AG04449 (cell line): Measurements from ENCODE around the gene FOXL3.
A peak's percentile ranks its signal among the peaks of the same experiment; 100 is the strongest.

Experiments
- CTCF ChIA-PET: fragments of 350-600 bp; formaldehyde crosslinking; extraction: SDS; loops from one replicate; lab custom pipeline; 2021; ENCODE audit warnings: antibody characterized with exemption; lab: Yijun Ruan, JAX
- POLR2A ChIA-PET: fragments of 400-600, 350-600 bp; formaldehyde crosslinking; extraction: SDS; loops from one replicate; lab custom pipeline; 2020; ENCODE audit warnings: antibody characterized with exemption, inconsistent platforms; lab: Yijun Ruan, JAX
- DNase-seq: peaks from one replicate; pipeline ENCODE4 v3.0.0-alpha.2; 2010; ENCODE audit warnings: low read depth, low spot score
- H3K4me3 ChIP-seq: 2 replicates; pipeline ENCODE4 v1.5.1; 2011; ENCODE audit warnings: low read depth, mild to moderate bottlenecking, control low read depth, low read length
- TF ChIP-seq, protein P1 (sequence below): IDR thresholded peaks from one replicate; pipeline ENCODE4 v1.5.1; 2011; ENCODE audit warnings: mild to moderate bottlenecking, moderate library complexity, low read length, control low read depth, inconsistent platforms; ENCODE audit not compliant: insufficient read depth; ENCODE audit errors: missing control alignments

FOXL3 gene

GRCh38 chr7:265192-265997 lies 24.6 kb upstream of the FOXL3 start:
- POLR2A ChIA-PET: no interaction called here
- CTCF ChIA-PET: interaction anchor here (0.9 to 1.6 kb wide), 2 partner anchors 12 to 25 kb away, joined by 3 to 4 read pairs; no protein-coding TSS in a partner anchor
- TF ChIP-seq, protein P1, sequence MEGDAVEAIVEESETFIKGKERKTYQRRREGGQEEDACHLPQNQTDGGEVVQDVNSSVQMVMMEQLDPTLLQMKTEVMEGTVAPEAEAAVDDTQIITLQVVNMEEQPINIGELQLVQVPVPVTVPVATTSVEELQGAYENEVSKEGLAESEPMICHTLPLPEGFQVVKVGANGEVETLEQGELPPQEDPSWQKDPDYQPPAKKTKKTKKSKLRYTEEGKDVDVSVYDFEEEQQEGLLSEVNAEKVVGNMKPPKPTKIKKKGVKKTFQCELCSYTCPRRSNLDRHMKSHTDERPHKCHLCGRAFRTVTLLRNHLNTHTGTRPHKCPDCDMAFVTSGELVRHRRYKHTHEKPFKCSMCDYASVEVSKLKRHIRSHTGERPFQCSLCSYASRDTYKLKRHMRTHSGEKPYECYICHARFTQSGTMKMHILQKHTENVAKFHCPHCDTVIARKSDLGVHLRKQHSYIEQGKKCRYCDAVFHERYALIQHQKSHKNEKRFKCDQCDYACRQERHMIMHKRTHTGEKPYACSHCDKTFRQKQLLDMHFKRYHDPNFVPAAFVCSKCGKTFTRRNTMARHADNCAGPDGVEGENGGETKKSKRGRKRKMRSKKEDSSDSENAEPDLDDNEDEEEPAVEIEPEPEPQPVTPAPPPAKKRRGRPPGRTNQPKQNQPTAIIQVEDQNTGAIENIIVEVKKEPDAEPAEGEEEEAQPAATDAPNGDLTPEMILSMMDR: no peak
- H3K4me3 ChIP-seq: no peak overlapping the region
- no peak for DNase-seq

GRCh38 chr7:265998-266850 lies 23.7 kb upstream of the FOXL3 start:
- ChIA-PET CTCF (no interaction called here), POLR2A (no interaction called here)
- no peak overlapping the region for H3K4me3 ChIP-seq
- TF ChIP-seq, protein P1: no peak
- no peak for DNase-seq

- ChIA-PET POLR2A (no interaction called here), CTCF (interaction anchor here (1.5 kb wide), 1 partner anchor 10 kb away, joined by 6 read pairs; no protein-coding TSS in a partner anchor)
- no peak overlapping the region for H3K4me3 ChIP-seq
- DNase-seq: no peak
- TF ChIP-seq, protein P1: peak; percentile 23
Observed at GRCh38 chr7:266851-267840, 22.8 kb upstream of the FOXL3 start.

GRCh38 chr7:268991-269390 lies 21.0 kb upstream of the FOXL3 start:
- DNase-seq: no peak
- ChIA-PET POLR2A (no interaction called here), CTCF (no interaction called here)
- H3K4me3 ChIP-seq: no peak overlapping the region
- TF ChIP-seq, protein P1: no peak

DNA sequence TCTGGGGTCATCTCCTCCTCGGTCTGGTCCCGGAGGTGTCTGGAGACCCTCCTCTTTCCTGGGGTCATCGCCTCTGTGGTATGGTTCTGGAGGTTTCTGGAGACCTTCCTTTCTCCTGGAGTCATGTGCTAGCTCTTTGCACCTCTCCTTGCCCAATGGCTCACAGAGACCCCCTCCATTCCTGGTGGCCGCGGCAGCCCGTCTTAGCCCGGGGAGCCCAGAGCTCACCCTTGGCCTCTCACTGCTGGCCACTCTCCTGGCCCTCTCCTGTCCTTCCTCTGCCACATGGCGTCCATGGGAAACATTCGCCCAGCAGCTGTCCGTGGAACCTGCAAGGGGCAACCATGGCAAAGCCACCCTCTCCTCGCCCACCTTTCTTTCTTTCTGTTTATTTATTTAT lies 20.2 kb upstream of the FOXL3 start:
- ChIA-PET CTCF (interaction anchor here (1.4 kb wide), 1 partner anchor 52 kb away, joined by 5 read pairs; no protein-coding TSS in a partner anchor), POLR2A (no interaction called here)
- TF ChIP-seq, protein P1: no peak
- H3K4me3 ChIP-seq: no peak overlapping the region
- no peak for DNase-seq
